GM18498 (cell line): Measurements from ENCODE around the gene HECTD4.
"Not testable (repeated sequence)": the region's sequence is repeated elsewhere in the genome, so short reads cannot be mapped to it uniquely, and the experiment has no call there.

Experiments
- ATAC-seq: cut with Tn5 transposase; IDR thresholded peaks from one replicate; pipeline ENCODE4 v1.9.1; 2021; ENCODE audit warnings: mild to moderate bottlenecking, moderate library complexity; ENCODE audit not compliant: unreplicated experiment

HECTD4 gene

GRCh38 chr12:112275836-112276235 is 106.4 kb downstream of the HECTD4 start:
- ATAC-seq, result no peak

DNA sequence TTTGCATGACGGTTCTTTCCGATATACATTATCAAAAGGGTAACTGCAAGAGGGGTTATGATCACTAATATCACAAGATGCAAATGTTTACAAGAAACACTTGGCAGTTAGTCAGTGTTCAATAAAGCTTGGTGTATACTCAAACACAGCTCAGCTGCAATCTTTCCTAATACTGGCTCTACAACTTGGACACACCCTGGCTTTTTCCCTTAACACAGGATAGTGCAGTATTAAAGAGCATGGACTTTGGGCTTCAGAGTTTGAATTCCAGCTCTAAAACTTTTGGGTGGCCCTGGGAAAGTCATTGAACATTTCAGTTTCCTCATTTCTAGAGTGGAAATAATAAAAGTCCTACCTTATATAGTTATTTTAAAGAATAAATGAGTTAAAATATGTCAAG is 107.0 kb downstream of the HECTD4 start:
- no peak for ATAC-seq

GRCh38 chr12:112270673-112271072 is 111.6 kb downstream of the HECTD4 start:
- no peak for ATAC-seq

DNA sequence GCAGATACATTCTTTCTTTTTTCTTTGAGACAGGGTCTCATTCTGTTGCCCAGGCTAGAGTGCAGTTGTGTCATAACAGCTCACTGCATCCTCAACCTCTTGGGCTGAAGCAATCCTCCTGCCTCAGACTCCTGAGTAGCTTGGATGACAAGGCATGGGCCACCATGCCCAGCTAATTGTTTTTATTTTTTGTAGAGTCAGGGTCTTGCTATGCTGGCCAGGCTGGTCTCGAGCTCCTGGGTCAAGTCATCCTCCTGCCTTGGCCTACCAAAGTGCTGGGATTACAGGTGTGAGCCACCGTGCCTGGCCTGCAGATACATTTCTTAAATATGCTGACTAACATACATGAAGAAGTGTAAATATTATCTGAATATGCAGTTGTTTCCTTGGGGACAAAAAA is 115.8 kb downstream of the HECTD4 start:
- no peak for ATAC-seq

GRCh38 chr12:112261559-112261958 is 120.7 kb downstream of the HECTD4 start:
- no peak for ATAC-seq

DNA sequence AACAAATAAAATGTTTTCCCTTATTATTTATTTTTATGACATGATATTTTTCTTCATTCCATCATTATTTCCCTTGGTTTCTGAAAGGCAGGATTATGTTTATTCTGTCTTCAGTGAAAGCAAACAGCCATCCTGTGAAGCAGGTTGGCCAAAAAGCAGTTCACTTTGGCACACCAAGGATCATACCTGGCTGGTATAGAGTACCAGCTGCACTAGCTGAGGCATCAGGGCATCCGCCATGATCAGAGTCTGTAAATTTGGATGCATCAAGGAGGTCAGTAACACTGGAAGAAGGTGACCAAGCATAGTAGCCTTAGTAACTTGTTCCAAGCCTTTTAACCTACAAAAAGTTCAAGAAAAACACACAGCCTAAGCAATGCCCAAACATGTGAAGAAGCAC is 123.3 kb downstream of the HECTD4 start:
- no peak for ATAC-seq

DNA sequence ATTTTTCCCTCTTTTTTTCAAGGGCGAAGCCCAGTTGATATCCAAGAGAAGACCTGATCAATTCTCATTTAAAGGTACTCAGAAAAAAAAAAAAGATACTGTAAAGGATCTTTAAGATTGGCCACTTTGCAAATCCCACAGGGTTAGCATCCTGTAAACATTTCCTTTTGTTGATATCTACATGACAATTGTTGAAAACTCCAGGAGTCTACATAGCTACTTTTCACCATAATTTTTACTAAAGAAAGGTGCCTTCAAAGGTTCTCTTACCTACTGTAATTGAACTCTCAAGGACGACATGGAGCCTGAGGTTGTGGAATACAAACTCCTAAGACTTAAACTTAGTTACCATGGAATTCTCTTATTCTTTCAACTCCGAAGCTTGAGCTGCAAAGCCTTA is 125.5 kb downstream of the HECTD4 start:
- no peak for ATAC-seq

DNA sequence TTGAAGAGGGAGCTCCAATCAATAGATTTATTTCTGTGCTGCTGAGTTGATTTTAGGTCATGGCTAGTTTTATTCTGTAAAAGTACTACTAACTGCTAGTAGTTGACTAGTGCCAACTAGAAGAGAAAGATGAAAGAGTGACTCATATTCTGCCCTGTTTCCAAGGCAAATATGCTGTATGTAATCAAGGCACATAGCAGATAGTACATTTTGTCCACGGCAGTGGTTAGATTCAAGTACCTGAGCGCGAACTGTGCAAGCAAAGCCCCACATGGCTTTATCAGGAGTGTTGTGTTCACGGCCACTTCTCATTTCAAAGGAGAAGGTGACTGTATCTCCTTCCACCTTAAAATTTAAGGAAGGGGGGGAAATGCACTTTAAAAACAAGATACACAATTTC is 130.0 kb downstream of the HECTD4 start:
- no peak for ATAC-seq

DNA sequence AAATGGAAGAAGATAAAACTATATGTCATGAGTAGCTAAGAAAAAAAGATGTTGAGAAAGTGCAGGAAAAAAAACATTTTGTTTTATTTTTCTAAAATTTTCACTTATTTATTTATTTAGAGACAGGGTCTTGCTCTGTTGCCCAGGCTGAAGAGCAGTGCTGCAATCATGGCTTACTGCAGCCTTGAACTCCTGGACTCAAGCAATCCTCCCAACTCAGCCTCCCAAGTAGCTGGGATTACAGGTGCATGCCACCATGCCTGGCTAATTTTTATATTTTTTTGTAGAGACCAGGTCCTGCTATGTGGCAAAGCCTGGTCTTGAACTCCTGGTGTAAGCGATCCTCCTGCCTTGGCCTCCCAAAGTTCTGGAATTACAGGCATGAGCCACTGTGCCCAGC is 137.3 kb downstream of the HECTD4 start:
- not testable (repeated sequence) for ATAC-seq

DNA sequence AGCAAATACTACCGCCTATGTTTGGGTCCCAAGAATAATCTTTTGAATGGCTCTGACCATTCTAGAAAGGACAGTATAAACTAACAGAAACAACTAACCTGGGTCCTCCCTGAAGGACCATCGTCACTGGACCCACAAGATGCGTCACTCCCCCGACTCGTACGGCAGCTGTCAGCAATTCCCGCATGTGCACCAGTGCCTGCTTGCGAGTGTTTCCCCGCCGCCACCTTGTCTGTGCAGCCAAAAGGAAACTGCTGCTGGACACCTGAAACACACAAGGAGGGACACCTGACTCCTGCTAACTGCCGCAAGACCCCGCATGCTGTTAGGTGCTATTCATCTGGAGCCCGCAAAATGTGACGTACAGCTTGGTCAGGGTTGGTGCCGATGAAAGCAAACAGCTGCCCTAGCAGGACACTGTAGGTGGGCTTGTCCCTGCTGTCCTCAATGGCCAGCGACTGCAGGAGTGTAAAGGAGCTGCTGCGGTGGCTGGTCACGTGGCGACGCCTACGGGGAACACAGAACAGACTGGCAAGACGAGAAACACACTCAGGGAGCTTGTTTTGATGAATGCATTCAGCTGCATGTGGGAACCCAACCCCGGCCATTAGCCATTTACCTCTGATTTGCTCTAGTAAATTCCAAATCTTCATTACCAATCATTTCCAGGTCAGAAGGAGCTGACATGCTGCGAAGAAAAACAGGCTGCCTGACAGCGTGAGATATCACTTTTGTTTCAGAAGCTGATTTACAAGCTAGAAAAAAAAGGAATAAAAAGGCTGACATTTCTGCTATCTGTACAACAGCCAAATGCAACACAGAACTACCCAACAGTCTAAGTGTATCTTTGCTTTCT is 138.7 kb downstream of the HECTD4 start:
- ATAC-seq, result no peak

GRCh38 chr12:112241176-112241575 is 141.1 kb downstream of the HECTD4 start:
- no peak for ATAC-seq

- no peak for ATAC-seq
Measured at GRCh38 chr12:112239881-112240280, 142.3 kb downstream of the HECTD4 start.

- ATAC-seq, result no peak
Measured at GRCh38 chr12:112239020-112239419, 143.2 kb downstream of the HECTD4 start.

- no peak for ATAC-seq
Measured at GRCh38 chr12:112238441-112238840, 143.8 kb downstream of the HECTD4 start.

DNA sequence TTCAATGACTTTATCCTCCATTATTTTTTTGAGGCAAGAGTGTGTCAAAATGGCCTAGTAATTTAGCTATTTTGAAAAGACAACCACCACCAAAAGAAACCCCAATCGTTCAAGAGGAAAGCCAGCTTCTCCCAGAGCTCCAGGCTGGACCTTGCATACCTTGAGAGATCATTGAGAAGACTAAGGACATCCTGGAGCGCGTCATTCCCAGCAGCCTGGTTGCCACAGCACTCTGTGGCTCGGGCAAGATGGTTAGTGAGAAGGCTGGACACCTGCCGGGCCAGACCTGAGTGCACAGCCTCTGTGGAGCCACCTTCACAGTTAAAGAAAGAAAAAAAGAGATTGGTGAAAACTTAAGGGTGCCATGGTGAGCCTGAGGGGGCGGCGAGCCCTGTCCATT is 145.4 kb downstream of the HECTD4 start:
- ATAC-seq, result no peak

DNA sequence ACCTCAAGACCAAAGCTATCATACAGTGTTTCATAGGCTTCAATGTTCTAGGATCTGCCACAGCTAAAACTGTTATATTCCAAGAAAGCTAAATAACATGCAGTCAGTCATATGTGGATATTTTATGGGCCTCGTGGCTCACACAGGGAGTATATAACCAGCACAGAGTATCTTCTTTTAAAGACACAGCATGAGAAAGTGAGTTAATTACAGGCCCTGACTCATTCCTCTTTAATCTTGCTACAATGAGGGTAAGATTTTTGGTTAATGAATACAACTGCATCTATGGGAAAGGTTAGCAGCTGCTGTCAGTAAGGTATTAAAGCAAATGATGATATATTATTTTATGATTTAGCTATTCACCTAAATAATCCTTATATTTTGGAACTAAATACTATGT is 145.8 kb downstream of the HECTD4 start:
- no peak for ATAC-seq

- no peak for ATAC-seq
Measured at GRCh38 chr12:112234303-112234702, 147.9 kb downstream of the HECTD4 start.

DNA sequence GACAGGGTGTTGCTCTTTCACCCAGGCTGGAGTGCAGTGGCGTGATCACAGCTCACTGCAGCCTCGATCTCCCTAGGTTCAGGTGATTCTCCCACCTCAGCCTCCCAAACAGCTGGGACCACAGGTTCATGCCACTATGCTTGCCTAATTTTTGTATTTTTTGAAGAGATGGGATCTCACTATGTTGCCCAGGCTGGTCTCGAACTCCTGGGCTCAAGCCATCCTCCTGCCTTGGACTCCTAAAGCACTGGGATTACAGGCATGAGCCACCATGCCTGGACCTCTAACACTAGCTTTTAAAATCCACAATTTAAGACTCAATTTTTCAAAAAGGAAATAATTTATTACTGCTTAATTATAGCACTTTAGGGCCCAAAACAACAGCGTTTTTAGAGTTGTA is 149.0 kb downstream of the HECTD4 start:
- ATAC-seq, result no peak

DNA sequence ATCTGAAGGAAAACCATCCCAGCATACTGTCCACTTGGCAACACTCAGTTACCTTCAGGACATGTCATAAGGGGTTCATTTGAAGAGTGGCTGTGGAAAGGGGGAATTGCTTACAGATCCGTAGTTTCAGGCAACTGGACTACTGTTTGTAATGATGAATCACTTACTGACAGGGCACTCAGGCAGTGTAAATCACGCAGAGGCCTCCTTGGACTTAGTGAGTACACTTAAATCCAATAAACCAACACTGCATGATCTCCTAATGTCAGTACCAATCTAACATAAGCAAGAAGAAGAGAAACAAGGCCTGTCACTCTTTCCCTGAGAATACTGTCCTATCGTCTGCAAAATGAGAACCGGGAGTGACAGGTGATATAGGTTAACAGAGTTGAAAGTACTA is 152.1 kb downstream of the HECTD4 start:
- no peak for ATAC-seq

- ATAC-seq, result no peak
Measured at GRCh38 chr12:112226768-112227167, 155.5 kb downstream of the HECTD4 start.

DNA sequence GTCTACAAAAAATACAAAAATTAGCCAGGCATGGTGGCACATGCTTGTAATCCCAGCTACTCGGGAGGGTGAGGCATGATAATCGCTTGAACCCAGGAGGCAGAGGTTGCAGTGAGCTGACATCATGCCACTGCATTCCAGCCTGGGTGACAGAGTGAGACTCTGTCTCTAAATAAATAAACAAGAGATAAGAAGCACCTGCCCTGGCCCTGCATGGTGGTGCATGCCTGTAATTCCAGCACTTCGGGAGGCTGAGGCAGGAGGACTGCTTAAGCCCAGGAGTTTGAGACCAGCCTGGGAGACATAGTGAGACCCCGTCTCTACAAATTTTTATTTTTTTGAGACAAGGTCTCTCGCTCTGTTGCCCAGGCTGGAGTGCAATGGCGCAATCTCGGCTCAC is 161.6 kb downstream of the HECTD4 start:
- not testable (repeated sequence) for ATAC-seq

DNA sequence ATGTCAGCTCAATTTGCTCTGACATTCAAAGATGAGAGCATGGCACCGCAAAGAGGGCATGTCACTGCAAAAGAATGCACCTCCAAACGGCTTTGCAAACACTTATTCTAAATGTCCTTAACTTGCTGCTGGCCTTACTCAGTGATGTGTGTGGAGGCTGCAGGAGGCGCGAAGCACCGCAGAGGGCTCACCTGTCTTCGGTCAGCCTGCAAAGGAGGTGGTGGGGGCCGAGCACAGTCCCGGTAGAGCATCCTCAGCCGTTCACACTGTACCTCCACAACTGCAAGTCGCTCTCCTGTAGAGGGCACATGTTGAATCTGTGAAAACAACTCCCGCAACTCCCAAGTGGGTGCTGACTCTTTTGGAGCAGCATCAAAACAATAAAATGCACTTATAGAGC is 163.0 kb downstream of the HECTD4 start:
- ATAC-seq, result no peak

DNA sequence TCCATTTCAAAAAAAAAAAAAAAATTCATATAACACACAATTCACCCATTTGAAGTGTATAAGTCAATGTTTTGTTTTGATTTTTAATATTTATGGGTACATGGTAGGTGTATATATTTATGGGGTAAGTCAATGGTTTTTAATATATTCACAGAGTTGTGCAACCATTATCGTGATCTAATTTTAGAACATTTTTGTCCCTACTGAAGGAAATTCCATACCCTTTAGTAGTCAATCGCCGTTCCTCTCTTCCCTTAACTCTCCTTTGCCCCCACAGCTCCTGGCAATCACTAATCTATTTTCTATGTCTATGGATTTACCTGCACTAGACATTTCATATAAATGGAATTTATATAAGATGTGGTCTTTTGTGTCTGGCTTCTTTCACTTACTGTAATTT is 164.1 kb downstream of the HECTD4 start:
- ATAC-seq, result no peak
